Measurements from ENCODE around the gene MS4A8. TPM values are rescaled to one million over a fixed set of nuclear protein-coding genes. Genes with fewer than 3 reads are reported as not detected.

MS4A8 gene
- total and polyA plus RNA-seq, 2 of the 4 experiments (the other 2 are of a cell fraction): not detected

- intact Hi-C loops (cut with micrococcal nuclease) (no loop called here), in situ Hi-C loops (cut with MboI; ENCODE audit: low sequenced_read_pairs) (no loop called here), dilution Hi-C loops (cut with HindIII; ENCODE audit: low sequenced_read_pairs, unreplicated experiment) (no loop called here)
- no peak overlapping the region for H2AK5ac ChIP-seq (ENCODE audit: low read depth, low read length)
- H3K9me1 ChIP-seq (ENCODE audit: insufficient read depth, low read length): no peaks in the 10 kb centered on the region
- no peak overlapping the region for H2AK9ac ChIP-seq (replicated peaks; ENCODE audit: low read depth, low read length, poor library complexity)
- no peak overlapping the region for H2BK120ac ChIP-seq (ENCODE audit: low read depth, low read length)
- no peak overlapping the region for H3K14ac ChIP-seq (replicated peaks; ENCODE audit: low read depth, low read length)
- no peak for DNase-seq
- CTCF ChIA-PET: no interaction called here
- H3K4me3 ChIP-seq (ENCODE audit: insufficient read depth, low read depth, low read length): no peak overlapping the region
- H3K9ac ChIP-seq (ENCODE audit: low read depth, low read length): no peak overlapping the region
- H3K4me1 ChIP-seq (ENCODE audit: control insufficient read depth, insufficient read depth, low read length): no peaks in the 10 kb centered on the region
- H3K4ac ChIP-seq (ENCODE audit: low read depth, low read length): no peak overlapping the region
- H4K5ac ChIP-seq (ENCODE audit: low read depth, low read length): no peak overlapping the region
- H2AFZ ChIP-seq (replicated peaks; ENCODE audit: low read length, poor library complexity): peak overlapping the region; percentile 32
- H3K36me3 ChIP-seq (ENCODE audit: control insufficient read depth, insufficient read depth, low read length): no peaks in the 10 kb centered on the region
- H2BK15ac ChIP-seq (ENCODE audit: low read depth, low read length): no peak overlapping the region
- H4K8ac ChIP-seq (ENCODE audit: low read depth in 2 of 2, low read length in 2 of 2): no peak overlapping the region
- H2BK20ac ChIP-seq (ENCODE audit: low read depth, low read length): no peak overlapping the region
- H3K79me1 ChIP-seq (ENCODE audit: low read depth in 1 of 2, low read length in 2 of 2): no peaks in the 10 kb centered on the region
- TF ChIP-seq BHLHE40 (IDR thresholded peaks at IDR 0.05; ENCODE audit: low read depth, low read length) (no peak), CTCF (conservative IDR thresholded peaks at IDR 0.05; ENCODE audit: low read depth, low read length) (no peak), MXI1 (IDR thresholded peaks at IDR 0.05; ENCODE audit: borderline replicate concordance, low read depth, low read length) (no peak), CEBPB (IDR thresholded peaks at IDR 0.05; ENCODE audit: low read depth, low read length) (no peak), NFE2L2 (IDR thresholded peaks at IDR 0.05; ENCODE audit: low read depth, low read length) (no peak), MAZ (IDR thresholded peaks at IDR 0.05; ENCODE audit: borderline replicate concordance, low read depth, low read length) (no peak), RFX5 (IDR thresholded peaks at IDR 0.05; ENCODE audit: low read depth, low read length) (no peak), MAFK (IDR thresholded peaks at IDR 0.05; ENCODE audit: low read depth, low read length) (no peak), POLR2A (IDR thresholded peaks at IDR 0.05; ENCODE audit: low read depth, low read length) (no peak), RCOR1 (IDR thresholded peaks at IDR 0.05; ENCODE audit: insufficient replicate concordance, low read length) (no peak), RAD21 (IDR thresholded peaks at IDR 0.05; ENCODE audit: low read length) (no peak), CHD1 (IDR thresholded peaks at IDR 0.05; ENCODE audit: low read depth, low read length) (no peak), SMC3 (IDR thresholded peaks at IDR 0.05; ENCODE audit: low read depth, low read length) (no peak), FOS (IDR thresholded peaks at IDR 0.05; ENCODE audit: low read depth, low read length) (no peak)
- TF ChIP-seq, protein P1, sequence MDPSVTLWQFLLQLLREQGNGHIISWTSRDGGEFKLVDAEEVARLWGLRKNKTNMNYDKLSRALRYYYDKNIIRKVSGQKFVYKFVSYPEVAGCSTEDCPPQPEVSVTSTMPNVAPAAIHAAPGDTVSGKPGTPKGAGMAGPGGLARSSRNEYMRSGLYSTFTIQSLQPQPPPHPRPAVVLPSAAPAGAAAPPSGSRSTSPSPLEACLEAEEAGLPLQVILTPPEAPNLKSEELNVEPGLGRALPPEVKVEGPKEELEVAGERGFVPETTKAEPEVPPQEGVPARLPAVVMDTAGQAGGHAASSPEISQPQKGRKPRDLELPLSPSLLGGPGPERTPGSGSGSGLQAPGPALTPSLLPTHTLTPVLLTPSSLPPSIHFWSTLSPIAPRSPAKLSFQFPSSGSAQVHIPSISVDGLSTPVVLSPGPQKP (IDR thresholded peaks at IDR 0.05; ENCODE audit: borderline replicate concordance, low read depth, low read length): no peak
- TF ChIP-seq, protein P2, sequence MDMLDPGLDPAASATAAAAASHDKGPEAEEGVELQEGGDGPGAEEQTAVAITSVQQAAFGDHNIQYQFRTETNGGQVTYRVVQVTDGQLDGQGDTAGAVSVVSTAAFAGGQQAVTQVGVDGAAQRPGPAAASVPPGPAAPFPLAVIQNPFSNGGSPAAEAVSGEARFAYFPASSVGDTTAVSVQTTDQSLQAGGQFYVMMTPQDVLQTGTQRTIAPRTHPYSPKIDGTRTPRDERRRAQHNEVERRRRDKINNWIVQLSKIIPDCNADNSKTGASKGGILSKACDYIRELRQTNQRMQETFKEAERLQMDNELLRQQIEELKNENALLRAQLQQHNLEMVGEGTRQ (IDR thresholded peaks at IDR 0.05; ENCODE audit: low read depth, low read length): no peak
- no peak overlapping the region for H3K18ac ChIP-seq (ENCODE audit: low read depth, low read length)
- no peaks in the 10 kb centered on the region for H3K9me3 ChIP-seq (ENCODE audit: control insufficient read depth, insufficient read depth, low read length)
- H3K27me3 ChIP-seq (ENCODE audit: control insufficient read depth, insufficient read depth, low read length): no peaks in the 10 kb centered on the region
- no peaks in the 10 kb centered on the region for H4K20me1 ChIP-seq (ENCODE audit: insufficient read depth, low read length)
- no peak overlapping the region for H3K23ac ChIP-seq (ENCODE audit: low read depth, low read length)
- H3K27ac ChIP-seq (ENCODE audit: insufficient read depth, low read length): no peak overlapping the region
- H3K4me2 ChIP-seq (ENCODE audit: low read depth, low read length): no peak overlapping the region
- WGBS, 2 experiments (ENCODE audit: extremely low coverage in 2 of 2, insufficient read length in 1 of 2): 80% methylated on average over 2 of the region's 5 CpGs; no CpG with 5 or more reads in 1 of the 2 experiments
- no peak overlapping the region for H4K91ac ChIP-seq (ENCODE audit: insufficient read depth, low read depth, low read length)
- no peak overlapping the region for H3K56ac ChIP-seq (ENCODE audit: extremely low read depth, insufficient read depth, low read length)
- BruUV-seq (replicated peaks): no TSS peak
- POLR2A ChIA-PET (ENCODE audit: unreplicated experiment): no interaction called here
- no peak for ATAC-seq (ENCODE audit: low read depth)
- H2BK5ac ChIP-seq (ENCODE audit: low read depth, low read length, poor library complexity, severe bottlenecking): no peak overlapping the region
Observed at GRCh38 chr11:60717956-60718355, 18.5 kb downstream of the MS4A8 start.

All from IMR-90 (cell line).